ENCODE data around the gene GJA10. TPM values are rescaled to one million over a fixed set of nuclear protein-coding genes. Genes with fewer than 3 reads are reported as not detected.
"Not testable (repeated sequence)": the region's sequence is repeated elsewhere in the genome, so short reads cannot be mapped to it uniquely, and the experiment has no call there.

GJA10 gene
- total RNA-seq (not detected), polyA plus RNA-seq (ENCODE audit: insufficient read depth in 1 of 8, insufficient read length in 8 of 8, low replicate concordance in 1 of 8) (not detected)
- long read RNA-seq, donor 1, result 0 reads
- long read RNA-seq, donor 2, result 0 reads
- long read RNA-seq, donor 3, result 0 reads
- long read RNA-seq, donor 4, result 0 reads
- long read RNA-seq, donor 5, result 0 reads
- long read RNA-seq, donor 6, result 0 reads
- long read RNA-seq, donor 7, result 0 reads
- long read RNA-seq, donor 8, result 0 reads
- long read RNA-seq, donor 9, result 0 reads
- long read RNA-seq, donor 10, result 0 reads
- long read RNA-seq, donor 11, result 0 reads

DNA sequence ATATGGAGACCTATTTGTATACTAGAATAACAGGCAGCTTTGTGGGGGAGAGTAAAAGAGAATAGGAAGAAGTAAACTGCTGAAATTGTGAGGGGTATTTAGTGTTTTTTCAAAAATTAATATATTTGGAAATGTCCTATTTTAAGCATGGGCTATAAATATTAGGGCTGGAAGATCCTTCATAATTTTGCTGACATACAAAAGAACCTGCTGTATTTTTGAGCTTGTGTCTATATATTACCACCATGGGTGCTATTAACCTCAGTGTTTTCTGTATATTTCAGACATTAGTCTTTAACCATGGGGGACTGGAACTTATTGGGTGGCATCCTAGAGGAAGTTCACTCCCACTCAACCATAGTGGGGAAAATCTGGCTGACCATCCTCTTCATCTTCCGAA is at the start of gene GJA10:
GJA10 (plus strand) TSS at position 301 of the 400 bp plus-strand sequence; CDS start at position 301, 0 bp downstream.
- WGBS (ENCODE audit: insufficient coverage), result no CpG with 5 or more reads among the region's 1 CpG
- Histone ChIP-seq H3K4me1 (ENCODE audit: control insufficient read depth, insufficient read depth, low read length) (no peaks in the 10 kb centered on the region), H3K27ac (ENCODE audit: low read length) (no peak within 1 kb of the TSS), H3K36me3 (ENCODE audit: control insufficient read depth, insufficient read depth, low read length) (no peaks in the 10 kb centered on the region), H3K4me3 (ENCODE audit: low read length) (no peak within 1 kb of the TSS), H3K27me3 (ENCODE audit: control insufficient read depth, insufficient read depth, low read length) (peaks cover 7% of the 10 kb centered on the region), H3K9me3 (replicated peaks; ENCODE audit: control insufficient read depth, low read depth, low read length) (no peaks in the 10 kb centered on the region)
- no peak for DNase-seq

GRCh38 chr6:89847513-89847912 is 46.8 kb upstream of the GJA10 start:
- not testable (repeated sequence) for H3K27me3 ChIP-seq (ENCODE audit: control insufficient read depth, insufficient read depth, low read length); H3K9me3 ChIP-seq (replicated peaks; ENCODE audit: control insufficient read depth, low read depth, low read length); H3K4me1 ChIP-seq (ENCODE audit: control insufficient read depth, insufficient read depth, low read length); H3K36me3 ChIP-seq (ENCODE audit: control insufficient read depth, insufficient read depth, low read length); H3K4me3 ChIP-seq (ENCODE audit: low read length); H3K27ac ChIP-seq (ENCODE audit: low read length); DNase-seq
- WGBS (ENCODE audit: insufficient coverage), result 100% methylated on average over 2 of the region's 5 CpGs

- no peaks in the 10 kb centered on the region for H3K27me3 ChIP-seq (ENCODE audit: control insufficient read depth, insufficient read depth, low read length)
- H3K4me3 ChIP-seq (ENCODE audit: low read length), result no peak overlapping the region
- H3K9me3 ChIP-seq (replicated peaks; ENCODE audit: control insufficient read depth, low read depth, low read length), result no peaks in the 10 kb centered on the region
- DNase-seq, result no peak
- H3K4me1 ChIP-seq (ENCODE audit: control insufficient read depth, insufficient read depth, low read length), result no peaks in the 10 kb centered on the region
- no CpG with 5 or more reads among the region's 1 CpG for WGBS (ENCODE audit: insufficient coverage)
- no peak overlapping the region for H3K27ac ChIP-seq (ENCODE audit: low read length)
- peaks cover 23% of the 10 kb centered on the region for H3K36me3 ChIP-seq (ENCODE audit: control insufficient read depth, insufficient read depth, low read length)
Measured at GRCh38 chr6:89853068-89853467, 41.2 kb upstream of the GJA10 start.

GRCh38 chr6:89858041-89858440 is 36.2 kb upstream of the GJA10 start:
- WGBS (ENCODE audit: insufficient coverage), result no CpG with 5 or more reads among the region's 1 CpG
- Histone ChIP-seq H3K27ac (ENCODE audit: low read length) (no peak overlapping the region), H3K9me3 (replicated peaks; ENCODE audit: control insufficient read depth, low read depth, low read length) (no peaks in the 10 kb centered on the region), H3K36me3 (ENCODE audit: control insufficient read depth, insufficient read depth, low read length) (peaks cover 38% of the 10 kb centered on the region), H3K4me3 (ENCODE audit: low read length) (no peak overlapping the region), H3K4me1 (ENCODE audit: control insufficient read depth, insufficient read depth, low read length) (no peaks in the 10 kb centered on the region), H3K27me3 (ENCODE audit: control insufficient read depth, insufficient read depth, low read length) (no peaks in the 10 kb centered on the region)
- no peak for DNase-seq

- H3K27ac ChIP-seq (ENCODE audit: low read length), result no peak overlapping the region
- WGBS (ENCODE audit: insufficient coverage), result 83% methylated on average over 1 of the region's 4 CpGs
- H3K36me3 ChIP-seq (ENCODE audit: control insufficient read depth, insufficient read depth, low read length), result peaks cover 39% of the 10 kb centered on the region
- DNase-seq, result no peak
- H3K27me3 ChIP-seq (ENCODE audit: control insufficient read depth, insufficient read depth, low read length), result no peaks in the 10 kb centered on the region
- no peaks in the 10 kb centered on the region for H3K4me1 ChIP-seq (ENCODE audit: control insufficient read depth, insufficient read depth, low read length)
- no peak overlapping the region for H3K4me3 ChIP-seq (ENCODE audit: low read length)
- H3K9me3 ChIP-seq (replicated peaks; ENCODE audit: control insufficient read depth, low read depth, low read length), result peaks cover 3% of the 10 kb centered on the region
Measured at GRCh38 chr6:89859744-89860143, 34.5 kb upstream of the GJA10 start.

DNA sequence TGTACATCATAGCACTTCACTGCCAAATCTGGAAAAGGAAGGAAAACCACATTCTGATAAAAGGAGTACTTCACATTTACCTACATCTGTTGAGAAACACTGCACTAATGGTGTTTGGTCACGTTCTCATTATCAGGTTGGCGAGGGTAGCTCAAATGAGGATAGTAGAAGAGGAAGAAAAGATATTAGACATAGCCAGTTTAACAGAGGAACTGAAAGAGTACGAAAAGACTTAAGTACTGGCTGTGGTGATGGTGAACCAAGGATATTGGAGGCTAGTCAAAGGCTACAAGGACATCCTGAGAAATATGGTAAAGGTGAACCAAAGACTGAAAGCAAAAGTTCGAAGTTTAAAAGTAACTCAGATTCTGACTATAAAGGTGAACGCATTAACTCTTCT is 32.0 kb upstream of the GJA10 start:
- peaks cover 3% of the 10 kb centered on the region for H3K9me3 ChIP-seq (replicated peaks; ENCODE audit: control insufficient read depth, low read depth, low read length)
- H3K4me3 ChIP-seq (ENCODE audit: low read length), result no peak overlapping the region
- no peaks in the 10 kb centered on the region for H3K4me1 ChIP-seq (ENCODE audit: control insufficient read depth, insufficient read depth, low read length)
- no peak for DNase-seq
- peaks cover 44% of the 10 kb centered on the region for H3K36me3 ChIP-seq (ENCODE audit: control insufficient read depth, insufficient read depth, low read length)
- WGBS (ENCODE audit: insufficient coverage), result 100% methylated on average over 3 of the region's 5 CpGs
- no peak overlapping the region for H3K27ac ChIP-seq (ENCODE audit: low read length)
- H3K27me3 ChIP-seq (ENCODE audit: control insufficient read depth, insufficient read depth, low read length), result no peaks in the 10 kb centered on the region

- Histone ChIP-seq H3K27ac (ENCODE audit: low read length) (no peak overlapping the region), H3K36me3 (ENCODE audit: control insufficient read depth, insufficient read depth, low read length) (peaks cover 44% of the 10 kb centered on the region), H3K4me1 (ENCODE audit: control insufficient read depth, insufficient read depth, low read length) (no peaks in the 10 kb centered on the region), H3K9me3 (replicated peaks; ENCODE audit: control insufficient read depth, low read depth, low read length) (peaks cover 3% of the 10 kb centered on the region), H3K4me3 (ENCODE audit: low read length) (no peak overlapping the region), H3K27me3 (ENCODE audit: control insufficient read depth, insufficient read depth, low read length) (no peaks in the 10 kb centered on the region)
- no CpG with 5 or more reads among the region's 2 CpGs for WGBS (ENCODE audit: insufficient coverage)
- DNase-seq, result no peak
Measured at GRCh38 chr6:89862698-89863097, 31.6 kb upstream of the GJA10 start.

- Histone ChIP-seq H3K4me1 (ENCODE audit: control insufficient read depth, insufficient read depth, low read length) (no peaks in the 10 kb centered on the region), H3K27ac (ENCODE audit: low read length) (no peak overlapping the region), H3K27me3 (ENCODE audit: control insufficient read depth, insufficient read depth, low read length) (no peaks in the 10 kb centered on the region), H3K9me3 (replicated peaks; ENCODE audit: control insufficient read depth, low read depth, low read length) (peaks cover 6% of the 10 kb centered on the region), H3K4me3 (ENCODE audit: low read length) (no peak overlapping the region), H3K36me3 (ENCODE audit: control insufficient read depth, insufficient read depth, low read length) (peaks cover 45% of the 10 kb centered on the region)
- WGBS (ENCODE audit: insufficient coverage), result 100% methylated on average over 1 of the region's 6 CpGs
- DNase-seq, result no peak
Measured at GRCh38 chr6:89866024-89866678, 28.1 kb upstream of the GJA10 start.

DNA sequence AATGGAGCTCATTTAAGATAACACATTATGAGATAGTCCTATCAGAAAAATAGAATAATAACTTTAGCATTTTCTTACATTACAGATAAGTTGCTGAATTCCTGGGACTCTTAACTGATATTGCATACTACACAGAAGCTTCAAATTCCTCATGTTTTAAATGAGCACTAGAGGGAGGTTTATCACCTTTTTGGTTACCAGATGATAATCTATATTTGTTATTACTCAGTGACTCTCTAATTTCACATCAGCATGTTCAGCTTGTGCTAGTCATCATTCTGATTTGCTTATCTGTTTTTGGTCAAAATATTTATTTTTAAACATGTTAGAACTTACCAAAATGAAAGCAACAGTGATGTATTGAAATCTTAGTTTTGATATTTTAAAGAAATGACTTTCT is 20.5 kb upstream of the GJA10 start:
- Histone ChIP-seq H3K4me3 (ENCODE audit: low read length) (no peak overlapping the region), H3K4me1 (ENCODE audit: control insufficient read depth, insufficient read depth, low read length) (no peaks in the 10 kb centered on the region), H3K36me3 (ENCODE audit: control insufficient read depth, insufficient read depth, low read length) (peaks cover 10% of the 10 kb centered on the region), H3K9me3 (replicated peaks; ENCODE audit: control insufficient read depth, low read depth, low read length) (no peaks in the 10 kb centered on the region), H3K27ac (ENCODE audit: low read length) (no peak overlapping the region), H3K27me3 (ENCODE audit: control insufficient read depth, insufficient read depth, low read length) (no peaks in the 10 kb centered on the region)
- no peak for DNase-seq

- no peaks in the 10 kb centered on the region for H3K9me3 ChIP-seq (replicated peaks; ENCODE audit: control insufficient read depth, low read depth, low read length)
- H3K36me3 ChIP-seq (ENCODE audit: control insufficient read depth, insufficient read depth, low read length), result peaks cover 7% of the 10 kb centered on the region
- H3K27me3 ChIP-seq (ENCODE audit: control insufficient read depth, insufficient read depth, low read length), result no peaks in the 10 kb centered on the region
- no peaks in the 10 kb centered on the region for H3K4me1 ChIP-seq (ENCODE audit: control insufficient read depth, insufficient read depth, low read length)
- H3K27ac ChIP-seq (ENCODE audit: low read length), result no peak overlapping the region
- WGBS (ENCODE audit: insufficient coverage), result 100% methylated on average over 2 of the region's 3 CpGs
- no peak for DNase-seq
- H3K4me3 ChIP-seq (ENCODE audit: low read length), result no peak overlapping the region
Measured at GRCh38 chr6:89874438-89874837, 19.8 kb upstream of the GJA10 start.

All from muscle of leg (tissue), 16 donors.